ENCODE measurements around the gene FARS2.

Gene FARS2

GRCh38 chr6:5282191-5282623 lies 20.9 kb downstream of the FARS2 start:
- H3K27ac ChIP-seq (ENCODE audit: low read length) = peak overlapping the region; percentile 100
- H3K9ac ChIP-seq (ENCODE audit: low read length) = peak overlapping the region; percentile 64; the same call in 1 of the 2 replicates
- peaks cover 4% of the 10 kb centered on the region for H3K36me3 ChIP-seq (replicated peaks; ENCODE audit: low read depth, low read length)
- H3K4me2 ChIP-seq (ENCODE audit: low read length) = peak overlapping the region; percentile 50
- H3K9me3 ChIP-seq (ENCODE audit: insufficient read depth, low read length) = no peaks in the 10 kb centered on the region
- H3K79me2 ChIP-seq (ENCODE audit: low read length) = peaks cover 56% of the 10 kb centered on the region
- H4K20me1 ChIP-seq (ENCODE audit: insufficient read depth, low read length) = no peaks in the 10 kb centered on the region
- H2AFZ ChIP-seq (ENCODE audit: low read depth, low read length) = no peak overlapping the region
- H3K4me1 ChIP-seq (ENCODE audit: low read length) = peaks cover 65% of the 10 kb centered on the region
- H3K27me3 ChIP-seq (ENCODE audit: low read depth, low read length) = no peaks in the 10 kb centered on the region
- no peak for TF ChIP-seq EZH2phosphoT487 (IDR thresholded peaks at IDR 0.05; ENCODE audit: low read depth)
- TF ChIP-seq, protein P1, sequence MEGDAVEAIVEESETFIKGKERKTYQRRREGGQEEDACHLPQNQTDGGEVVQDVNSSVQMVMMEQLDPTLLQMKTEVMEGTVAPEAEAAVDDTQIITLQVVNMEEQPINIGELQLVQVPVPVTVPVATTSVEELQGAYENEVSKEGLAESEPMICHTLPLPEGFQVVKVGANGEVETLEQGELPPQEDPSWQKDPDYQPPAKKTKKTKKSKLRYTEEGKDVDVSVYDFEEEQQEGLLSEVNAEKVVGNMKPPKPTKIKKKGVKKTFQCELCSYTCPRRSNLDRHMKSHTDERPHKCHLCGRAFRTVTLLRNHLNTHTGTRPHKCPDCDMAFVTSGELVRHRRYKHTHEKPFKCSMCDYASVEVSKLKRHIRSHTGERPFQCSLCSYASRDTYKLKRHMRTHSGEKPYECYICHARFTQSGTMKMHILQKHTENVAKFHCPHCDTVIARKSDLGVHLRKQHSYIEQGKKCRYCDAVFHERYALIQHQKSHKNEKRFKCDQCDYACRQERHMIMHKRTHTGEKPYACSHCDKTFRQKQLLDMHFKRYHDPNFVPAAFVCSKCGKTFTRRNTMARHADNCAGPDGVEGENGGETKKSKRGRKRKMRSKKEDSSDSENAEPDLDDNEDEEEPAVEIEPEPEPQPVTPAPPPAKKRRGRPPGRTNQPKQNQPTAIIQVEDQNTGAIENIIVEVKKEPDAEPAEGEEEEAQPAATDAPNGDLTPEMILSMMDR (IDR thresholded peaks at IDR 0.05; ENCODE audit: low read depth, low read length) = no peak
- peak overlapping the region; percentile 40 for H3K4me3 ChIP-seq (ENCODE audit: low read length)

GRCh38 chr6:5285081-5285480 lies 23.8 kb downstream of the FARS2 start:
- peaks cover 4% of the 10 kb centered on the region for H3K36me3 ChIP-seq (replicated peaks; ENCODE audit: low read depth, low read length)

DNA sequence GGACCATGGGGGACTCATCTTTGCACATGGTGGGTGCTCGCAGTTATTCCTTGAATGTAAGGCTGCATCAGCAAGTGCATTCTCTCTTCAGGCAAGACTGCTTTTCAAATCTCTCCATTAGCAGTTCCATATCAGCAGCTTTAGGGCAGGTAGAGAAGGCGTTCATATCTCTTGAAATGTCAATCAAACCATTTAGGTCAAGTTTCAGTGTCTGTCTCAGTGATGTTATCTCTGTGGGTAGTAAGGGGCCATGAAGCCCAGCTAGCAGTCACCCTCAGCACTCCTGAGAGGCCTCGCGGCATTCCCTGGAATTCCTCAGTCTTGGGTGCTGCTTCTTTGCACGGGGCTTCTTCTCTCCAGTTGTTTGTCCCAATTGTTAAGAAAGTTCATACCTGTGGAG lies 24.2 kb downstream of the FARS2 start:
- Histone ChIP-seq H3K36me3 (replicated peaks; ENCODE audit: low read depth, low read length) (peaks cover 4% of the 10 kb centered on the region), H2AFZ (ENCODE audit: low read depth, low read length) (no peak overlapping the region), H3K9ac (ENCODE audit: low read length) (no peak overlapping the region), H3K27me3 (ENCODE audit: low read depth, low read length) (no peaks in the 10 kb centered on the region), H3K9me3 (ENCODE audit: insufficient read depth, low read length) (no peaks in the 10 kb centered on the region), H3K4me2 (ENCODE audit: low read length) (no peak overlapping the region), H3K79me2 (ENCODE audit: low read length) (peaks cover 70% of the 10 kb centered on the region), H3K27ac (ENCODE audit: low read length) (no peak overlapping the region), H3K4me1 (ENCODE audit: low read length) (peaks cover 57% of the 10 kb centered on the region), H3K4me3 (ENCODE audit: low read length) (no peak overlapping the region), H4K20me1 (ENCODE audit: insufficient read depth, low read length) (no peaks in the 10 kb centered on the region)
- TF ChIP-seq, protein P1 (IDR thresholded peaks at IDR 0.05; ENCODE audit: low read depth, low read length) = no peak
- no peak for TF ChIP-seq EZH2phosphoT487 (IDR thresholded peaks at IDR 0.05; ENCODE audit: low read depth)

More at GRCh38 chr6:5285081-5285480, 23.8 kb downstream of the FARS2 start:
- Histone ChIP-seq H3K9me3 (ENCODE audit: insufficient read depth, low read length) (no peaks in the 10 kb centered on the region), H2AFZ (ENCODE audit: low read depth, low read length) (no peak overlapping the region), H3K4me2 (ENCODE audit: low read length) (no peak overlapping the region), H3K27ac (ENCODE audit: low read length) (no peak overlapping the region), H3K4me1 (ENCODE audit: low read length) (peaks cover 57% of the 10 kb centered on the region), H3K27me3 (ENCODE audit: low read depth, low read length) (no peaks in the 10 kb centered on the region), H3K79me2 (ENCODE audit: low read length) (peaks cover 68% of the 10 kb centered on the region), H3K4me3 (ENCODE audit: low read length) (no peak overlapping the region), H4K20me1 (ENCODE audit: insufficient read depth, low read length) (no peaks in the 10 kb centered on the region), H3K9ac (ENCODE audit: low read length) (no peak overlapping the region)
- TF ChIP-seq, protein P1 (IDR thresholded peaks at IDR 0.05; ENCODE audit: low read depth, low read length) = no peak
- no peak for TF ChIP-seq EZH2phosphoT487 (IDR thresholded peaks at IDR 0.05; ENCODE audit: low read depth)

GRCh38 chr6:5286780-5287179 lies 25.5 kb downstream of the FARS2 start:
- no peak overlapping the region for H3K4me2 ChIP-seq (ENCODE audit: low read length)
- peaks cover 48% of the 10 kb centered on the region for H3K4me1 ChIP-seq (ENCODE audit: low read length)
- TF ChIP-seq, protein P1 (IDR thresholded peaks at IDR 0.05; ENCODE audit: low read depth, low read length) = no peak
- no peak for TF ChIP-seq EZH2phosphoT487 (IDR thresholded peaks at IDR 0.05; ENCODE audit: low read depth)
- no peak overlapping the region for H3K9ac ChIP-seq (ENCODE audit: low read length)
- no peak overlapping the region for H3K27ac ChIP-seq (ENCODE audit: low read length)
- no peaks in the 10 kb centered on the region for H4K20me1 ChIP-seq (ENCODE audit: insufficient read depth, low read length)
- peaks cover 74% of the 10 kb centered on the region for H3K79me2 ChIP-seq (ENCODE audit: low read length)
- no peaks in the 10 kb centered on the region for H3K27me3 ChIP-seq (ENCODE audit: low read depth, low read length)
- H3K9me3 ChIP-seq (ENCODE audit: insufficient read depth, low read length) = no peaks in the 10 kb centered on the region
- peaks cover 4% of the 10 kb centered on the region for H3K36me3 ChIP-seq (replicated peaks; ENCODE audit: low read depth, low read length)
- no peak overlapping the region for H3K4me3 ChIP-seq (ENCODE audit: low read length)
- H2AFZ ChIP-seq (ENCODE audit: low read depth, low read length) = no peak overlapping the region

Measured in OCI-LY3 (cell line).